Esophagus muscularis mucosa (tissue), 4 donors: ENCODE measurements around the gene PLCL1. TPM values are rescaled to one million over a fixed set of nuclear protein-coding genes. Genes with fewer than 3 reads are reported as not detected.

Experiments
- DNase-seq: peaks from one replicate; pipeline ENCODE4 v3.0.0-alpha.2; 2017; ENCODE audit errors: extremely low spot score
- H3K27ac ChIP-seq, 4 donors: fragments of 200-600 bp; sonication (generic); replicated peaks in 1 of 4; 1 replicate in 3 of 4; 2 replicates in 1 of 4; pipeline ENCODE4 v1.5.1; 2016 to 2019; ENCODE audit warnings: mild to moderate bottlenecking in 1 of 4
- H3K27me3 ChIP-seq, 4 donors: fragments of 200-600 bp; sonication (generic); one replicate each; pipeline versions ENCODE4 v1.5.1 to v1.6.0; 2016 to 2019
- H3K36me3 ChIP-seq, 4 donors: fragments of 200-600 bp; sonication (generic); one replicate each; pipeline ENCODE4 v1.5.1; 2016 to 2019
- H3K4me1 ChIP-seq, 4 donors: fragments of 200-600 bp; sonication (generic); one replicate each; pipeline ENCODE4 v1.5.1; 2016 to 2019
- H3K4me3 ChIP-seq, 4 donors: fragments of 200-600 bp; sonication (generic); 1 replicate in 2 of 4; 2 replicates in 2 of 4; pipeline ENCODE4 v1.5.1; 2016 to 2019; ENCODE audit warnings: mild to moderate bottlenecking in 4 of 4, moderate library complexity in 1 of 4
- H3K9me3 ChIP-seq, 4 donors: fragments of 200-600 bp; sonication (generic); 1 replicate in 3 of 4; 2 replicates in 1 of 4; pipeline ENCODE4 v1.5.1; 2016 to 2019
- CTCF ChIP-seq, 3 experiments: fragments of 200-600 bp in 2 of 3; fragments of 450-650 bp in 1 of 3; sonication (generic) in 2 of 3; IDR thresholded peaks; one replicate each; pipeline ENCODE4 v1.5.1; 2017 to 2019; ENCODE audit warnings: antibody characterized with exemption in 3 of 3, mild to moderate bottlenecking in 2 of 3, moderate library complexity in 1 of 3
- EP300 ChIP-seq: sonication (generic); formaldehyde crosslinking; IDR thresholded peaks from one replicate; pipeline ENCODE4 v1.6.1; 2017; ENCODE audit warnings: antibody characterized with exemption
- POLR2A ChIP-seq: fragments of 450-650 bp; IDR thresholded peaks from one replicate; pipeline ENCODE4 v1.6.1; 2017; ENCODE audit warnings: antibody characterized with exemption, moderate library complexity, mild to moderate bottlenecking, low read depth
- POLR2AphosphoS5 ChIP-seq, 2 donors: sonication (generic); formaldehyde crosslinking; IDR thresholded peaks; one replicate each; pipeline ENCODE4 v1.6.1; 2017; ENCODE audit warnings: antibody characterized with exemption in 2 of 2
- WGBS: methylation state at CpG from one replicate; pipeline ENCODE4 v1.1.5; 2018; 5-methylcytosine and 5-hydroxymethylcytosine counted together
- intact Hi-C: fragments of 100-400 bp; cut with DNase I; formaldehyde crosslinking; loops from one replicate; pipeline ENCODE4 v1.15.1; 2023
- total RNA-seq, 4 donors: library from RNA; depleted of rRNA; stranded (reverse); fragments of >200 nt; gene quantifications; one replicate each; pipeline versions ENCODE4 v1.1.0 to v1.2.1, GENCODE V29; 2016

Gene PLCL1
- total RNA-seq, 4 donors from 2014 or later: 67.3 to 86.2 (median 79.2) TPM

DNA sequence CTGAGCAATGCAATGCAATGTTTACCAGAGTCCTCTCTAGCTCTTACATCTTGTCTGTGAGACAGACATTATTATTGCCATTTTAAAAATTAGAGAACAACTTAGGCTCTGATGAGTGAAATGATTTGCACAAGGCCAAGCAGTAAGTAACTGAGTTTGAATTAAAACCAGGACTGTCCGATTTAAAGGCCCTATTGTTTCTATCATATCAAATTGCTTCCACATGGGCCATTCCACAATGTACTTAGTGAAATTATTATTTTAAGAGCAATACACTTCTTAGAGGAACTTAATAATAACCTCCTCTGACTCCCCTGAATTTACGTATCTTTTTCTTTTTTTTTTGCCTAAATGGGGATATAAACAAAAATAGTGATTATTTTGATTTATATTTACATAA is 64.6 kb downstream of the PLCL1 start:
- Histone ChIP-seq H3K36me3 (no peaks in the 10 kb centered on the region), H3K9me3 (no peaks in the 10 kb centered on the region), H3K27ac (no peak overlapping the region), H3K4me3 (no peak overlapping the region), H3K4me1 (peaks cover 31 to 52% (median 40%) of the 10 kb centered on the region in 4 donors), H3K27me3 (no peaks in the 10 kb centered on the region)
- DNase-seq: no peak
- TF ChIP-seq POLR2A (no peak), CTCF (IDR thresholded peaks at IDR 0.05) (no peak), POLR2AphosphoS5 (IDR thresholded peaks at IDR 0.05) (no peak), EP300 (no peak)
- WGBS: 74% methylated on average over 2 of the region's 2 CpGs
- intact Hi-C loops: no loop called here

- Histone ChIP-seq H3K4me1 (peaks cover 31 to 52% (median 40%) of the 10 kb centered on the region in 4 donors), H3K27ac (no peak overlapping the region), H3K36me3 (no peaks in the 10 kb centered on the region), H3K27me3 (no peaks in the 10 kb centered on the region), H3K9me3 (no peaks in the 10 kb centered on the region), H3K4me3 (no peak overlapping the region)
- no peak for TF ChIP-seq POLR2A
- DNase-seq: no peak
- WGBS: 68% methylated on average over 8 of the region's 8 CpGs
- intact Hi-C loops: no loop called here
These were observed 65.2 kb downstream of the PLCL1 start for GRCh38 chr2:197869501-197870111.

DNA sequence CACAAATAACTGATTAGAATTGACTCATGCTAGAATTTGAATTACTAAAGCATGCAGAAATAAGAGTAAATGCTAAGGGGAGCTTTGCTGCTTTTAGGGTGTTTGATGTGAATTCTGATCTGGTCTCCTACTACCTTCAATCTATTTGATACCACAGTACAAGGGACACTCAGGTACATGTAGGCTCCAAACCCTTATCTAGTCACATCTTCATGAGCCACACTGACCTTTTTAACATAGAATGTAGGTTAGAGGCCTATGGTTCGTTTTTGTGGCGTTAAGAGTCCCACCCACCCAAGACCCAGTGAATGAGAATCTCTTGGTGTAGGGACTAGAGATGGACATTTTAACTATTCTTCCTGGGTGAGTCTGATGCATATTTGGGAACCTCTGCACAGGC is 65.7 kb downstream of the PLCL1 start:
- Histone ChIP-seq H3K4me3 (no peak overlapping the region), H3K4me1 (peaks cover 31 to 52% (median 40%) of the 10 kb centered on the region in 4 donors), H3K27ac (no peak overlapping the region), H3K27me3 (no peaks in the 10 kb centered on the region), H3K36me3 (no peaks in the 10 kb centered on the region), H3K9me3 (no peaks in the 10 kb centered on the region)
- intact Hi-C loops: no loop called here
- WGBS: 95% methylated on average over 2 of the region's 2 CpGs
- TF ChIP-seq CTCF (IDR thresholded peaks at IDR 0.05): no peak
- no peak for TF ChIP-seq POLR2A
- no peak for TF ChIP-seq EP300
- TF ChIP-seq POLR2AphosphoS5 (IDR thresholded peaks at IDR 0.05): no peak
- no peak for DNase-seq

DNA sequence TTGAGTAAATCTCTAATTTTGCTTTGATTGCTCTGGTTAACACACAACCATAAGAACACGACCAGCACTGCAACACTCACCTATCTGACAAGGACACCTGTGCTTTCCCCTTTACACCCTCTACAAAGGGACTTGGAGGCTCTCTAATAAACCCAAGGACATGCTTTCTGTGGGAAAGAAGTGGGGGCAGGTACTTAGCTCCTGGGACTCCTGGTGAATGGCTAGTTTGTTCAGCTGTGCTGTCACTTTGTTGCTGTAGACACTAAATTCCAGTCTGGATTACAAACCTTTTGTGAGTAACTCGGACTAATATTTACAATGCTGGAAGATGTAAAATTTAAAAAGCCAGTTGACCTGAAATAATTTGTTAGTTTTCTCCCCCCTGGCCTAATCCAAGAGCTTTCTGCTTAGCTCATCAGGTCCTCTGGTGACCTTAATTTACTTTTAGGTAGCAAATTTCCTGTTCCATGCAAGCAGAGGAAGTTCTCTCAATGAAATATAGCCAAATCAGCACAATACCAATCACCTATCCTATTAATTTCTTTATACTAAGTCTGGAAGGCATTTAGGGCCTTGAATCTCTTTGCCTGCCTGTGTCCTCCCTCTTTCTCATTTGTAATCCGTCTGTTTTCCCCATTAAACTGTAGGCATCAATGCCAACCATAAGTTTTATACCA is 67.5 kb downstream of the PLCL1 start:
- Histone ChIP-seq H3K9me3 (no peaks in the 10 kb centered on the region), H3K27ac (no peak overlapping the region), H3K27me3 (no peaks in the 10 kb centered on the region), H3K4me1 (peaks cover 30 to 50% (median 45%) of the 10 kb centered on the region in 4 donors), H3K4me3 (no peak overlapping the region), H3K36me3 (no peaks in the 10 kb centered on the region)
- 76% methylated on average over 3 of the region's 3 CpGs for WGBS
- no peak for TF ChIP-seq CTCF (IDR thresholded peaks at IDR 0.05)
- TF ChIP-seq POLR2A: no peak
- no peak for TF ChIP-seq EP300
- no peak for TF ChIP-seq POLR2AphosphoS5 (IDR thresholded peaks at IDR 0.05)
- no peak for DNase-seq
- intact Hi-C loops: no loop called here

DNA sequence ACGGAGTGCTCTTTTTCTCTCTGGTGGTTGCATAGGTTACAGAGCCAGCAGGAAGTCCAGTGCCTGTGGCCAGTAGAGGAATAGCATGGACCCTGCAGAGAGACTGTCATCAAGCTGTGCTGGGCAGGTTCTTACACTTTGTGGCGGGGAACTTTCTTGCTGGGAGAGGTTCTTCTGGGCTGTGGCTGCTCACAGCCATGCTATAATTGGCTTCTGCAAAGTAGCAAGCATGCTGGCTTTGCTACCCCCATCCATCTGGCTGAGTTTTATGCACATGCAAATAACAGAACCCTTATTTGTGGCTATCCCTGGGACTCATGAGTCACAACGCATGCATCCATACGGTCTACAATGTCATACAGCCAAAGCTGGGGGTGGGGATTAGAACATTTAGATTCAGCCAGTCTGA is 68.9 kb downstream of the PLCL1 start:
- Histone ChIP-seq H3K4me1 (peaks cover 25 to 61% (median 42%) of the 10 kb centered on the region in 4 donors), H3K4me3 (no peak overlapping the region), H3K27me3 (no peaks in the 10 kb centered on the region), H3K27ac (no peak overlapping the region), H3K9me3 (no peaks in the 10 kb centered on the region), H3K36me3 (no peaks in the 10 kb centered on the region)
- intact Hi-C loops: no loop called here
- no peak for DNase-seq
- WGBS: 59% methylated on average over 3 of the region's 4 CpGs
- no peak for TF ChIP-seq POLR2A
